HG02852 (cell line): ENCODE measurements around the gene HSD17B14.
"Not testable (repeated sequence)": the region's sequence is repeated elsewhere in the genome, so short reads cannot be mapped to it uniquely, and the experiment has no call there.

Experiments
- ATAC-seq: cut with Tn5 transposase; IDR thresholded peaks from one replicate; pipeline ENCODE4 v1.9.1; 2021; ENCODE audit warnings: mild to moderate bottlenecking, moderate library complexity; ENCODE audit not compliant: unreplicated experiment

Gene HSD17B14

GRCh38 chr19:48799358-48800300, 36.7 kb downstream of the HSD17B14 start:
- ATAC-seq = no peak

DNA sequence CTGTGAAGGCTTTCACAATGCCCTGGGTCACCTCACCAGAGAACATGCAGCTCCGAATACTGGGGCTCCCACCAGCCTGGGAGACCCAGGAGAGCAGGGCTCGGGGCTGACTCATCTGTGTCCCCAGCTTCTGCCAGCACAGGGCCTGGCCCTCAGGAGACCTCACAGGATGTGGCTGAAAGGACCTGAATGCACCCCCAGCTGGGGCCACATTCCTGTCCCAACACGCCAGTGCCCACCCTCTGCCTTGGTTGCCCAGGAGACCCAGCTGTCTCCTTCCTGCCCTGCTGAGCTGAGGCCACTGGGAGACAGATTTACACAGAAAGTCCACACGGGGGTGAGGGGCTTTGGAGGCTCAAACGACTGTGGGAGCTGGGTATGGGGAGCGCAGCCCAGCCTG, 37.4 kb downstream of the HSD17B14 start:
- ATAC-seq = no peak

GRCh38 chr19:48797103-48797502, 39.2 kb downstream of the HSD17B14 start:
- no peak for ATAC-seq

- ATAC-seq = no peak
Observed at GRCh38 chr19:48796298-48797083, 39.8 kb downstream of the HSD17B14 start.

DNA sequence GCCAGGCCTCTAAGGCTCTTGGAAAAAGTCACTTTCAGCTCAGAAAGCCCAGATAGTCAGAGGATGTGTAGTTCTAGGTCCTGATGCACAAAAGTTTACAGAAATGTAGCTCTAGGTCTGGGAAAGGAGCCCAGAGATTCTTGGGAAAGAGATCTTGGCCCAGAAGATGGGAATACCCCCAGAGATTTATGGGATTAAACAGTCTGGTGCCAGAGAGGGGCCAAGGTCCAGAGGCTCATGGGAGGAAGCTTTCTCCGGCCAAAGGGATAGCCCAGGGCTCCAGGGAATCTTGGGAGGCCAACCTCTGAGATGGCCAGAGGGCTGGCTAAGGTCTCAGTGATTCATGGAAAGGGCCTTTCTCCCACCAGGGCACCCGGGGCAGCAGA, 40.6 kb downstream of the HSD17B14 start:
- no peak for ATAC-seq

DNA sequence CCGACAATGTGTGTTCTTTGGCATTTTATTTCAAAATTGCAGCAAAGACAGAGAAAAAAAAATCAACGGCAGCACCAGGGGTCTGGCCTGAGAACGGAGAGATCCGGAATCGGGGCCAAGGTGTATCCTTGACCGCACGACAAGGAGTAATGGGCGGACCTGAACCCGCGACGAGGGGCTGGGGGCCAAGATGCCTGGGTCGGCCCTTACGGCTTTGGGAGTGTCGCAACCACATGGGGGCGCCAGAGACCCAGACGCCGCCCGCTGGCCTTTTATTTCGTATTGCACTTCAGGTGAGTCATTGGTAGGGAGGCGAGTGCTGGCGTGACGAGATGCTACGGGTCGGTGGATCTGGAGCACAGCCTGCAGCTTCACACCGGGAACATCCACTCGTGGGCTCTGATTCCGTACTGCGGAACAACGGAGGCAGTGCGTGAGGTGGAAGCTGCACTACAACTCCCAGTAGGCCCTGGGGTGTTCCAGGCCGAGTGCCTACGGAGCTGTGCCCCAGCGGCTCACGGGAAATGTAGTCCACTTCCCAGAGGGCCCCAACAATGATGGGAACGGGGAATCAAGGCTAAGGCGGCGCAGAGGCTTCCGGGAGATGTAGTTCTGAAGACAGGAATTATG, 41.1 kb downstream of the HSD17B14 start:
- peak; percentile 83 for ATAC-seq

GRCh38 chr19:48794291-48794690, 42.0 kb downstream of the HSD17B14 start:
- ATAC-seq = no peak

GRCh38 chr19:48793271-48793670, 43.0 kb downstream of the HSD17B14 start:
- ATAC-seq = no peak

GRCh38 chr19:48787331-48787730, 49.0 kb downstream of the HSD17B14 start:
- not testable (repeated sequence) for ATAC-seq

DNA sequence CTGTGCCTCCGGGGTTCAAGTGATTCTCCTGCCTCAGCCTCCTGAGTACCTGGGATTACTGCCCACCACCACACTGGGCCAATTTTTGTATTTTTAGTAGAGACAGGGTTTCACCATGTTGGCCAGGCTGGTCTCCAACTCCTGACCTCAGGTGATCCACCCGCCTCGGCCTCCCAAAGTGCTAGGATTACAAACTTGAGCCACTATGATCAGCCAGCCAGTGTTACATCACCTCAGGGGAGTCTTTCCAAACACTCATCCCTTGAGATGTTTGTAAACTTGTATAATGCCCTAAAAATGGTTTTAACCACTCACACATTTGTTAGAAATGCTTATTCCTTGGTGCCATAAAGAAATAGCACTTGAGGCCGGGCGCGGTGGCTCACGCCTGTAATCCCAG, 49.9 kb downstream of the HSD17B14 start:
- not testable (repeated sequence) for ATAC-seq

DNA sequence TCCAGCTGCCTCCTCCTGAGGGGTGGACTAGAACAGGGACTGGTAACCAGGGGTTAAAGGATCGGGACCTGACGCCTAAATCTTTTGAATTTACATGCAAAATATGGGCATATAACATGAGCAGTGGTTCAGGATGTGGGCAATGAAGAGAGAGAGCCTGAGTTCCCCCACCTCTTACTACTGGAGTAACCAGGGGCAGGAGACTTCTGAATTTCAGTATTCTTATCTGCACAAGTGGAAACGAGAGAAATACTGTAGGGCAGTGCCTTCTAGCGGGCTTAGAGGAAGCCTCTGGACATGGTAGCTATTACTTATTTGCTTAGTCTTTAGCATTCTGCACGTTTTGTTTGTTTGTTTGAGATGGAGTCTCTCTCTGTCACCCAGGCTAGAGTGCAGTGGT, 51.8 kb downstream of the HSD17B14 start:
- ATAC-seq = no peak

DNA sequence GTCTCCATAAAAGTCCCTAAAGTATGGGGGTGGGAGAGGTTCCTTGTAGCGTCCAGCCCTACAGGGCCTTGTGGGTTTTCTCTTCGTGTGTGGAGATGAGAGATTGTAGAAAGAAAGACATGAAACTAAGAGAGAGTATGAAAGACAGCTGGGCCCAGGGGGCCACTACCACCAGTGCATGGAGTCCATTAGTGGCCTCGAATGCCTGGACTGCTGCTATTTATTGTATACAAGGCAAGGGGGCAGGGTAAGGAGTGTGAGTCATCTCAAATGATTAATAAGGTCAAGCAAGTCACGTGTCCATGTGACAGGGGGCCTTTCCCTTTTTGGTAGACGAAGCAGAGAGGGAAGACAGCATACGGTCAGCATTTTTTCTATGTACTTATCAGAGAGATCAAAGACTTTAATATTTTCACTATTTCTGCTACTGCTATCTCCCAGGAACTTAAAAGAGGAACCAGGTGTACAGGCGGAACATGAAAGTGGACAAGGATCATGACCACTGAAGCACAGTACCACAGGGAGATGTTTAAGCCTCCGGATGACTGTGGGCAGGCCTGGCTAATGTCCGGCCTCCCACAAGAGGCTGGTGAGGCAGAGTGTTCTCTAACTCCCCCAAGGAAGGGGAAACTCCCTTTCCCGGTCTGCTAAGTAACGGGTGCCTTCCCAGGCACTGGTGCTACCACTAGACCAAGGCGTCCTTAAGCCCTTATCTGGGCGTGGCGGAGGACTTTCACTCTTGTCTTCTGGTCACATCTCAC, 55.5 kb downstream of the HSD17B14 start:
- ATAC-seq = no peak

DNA sequence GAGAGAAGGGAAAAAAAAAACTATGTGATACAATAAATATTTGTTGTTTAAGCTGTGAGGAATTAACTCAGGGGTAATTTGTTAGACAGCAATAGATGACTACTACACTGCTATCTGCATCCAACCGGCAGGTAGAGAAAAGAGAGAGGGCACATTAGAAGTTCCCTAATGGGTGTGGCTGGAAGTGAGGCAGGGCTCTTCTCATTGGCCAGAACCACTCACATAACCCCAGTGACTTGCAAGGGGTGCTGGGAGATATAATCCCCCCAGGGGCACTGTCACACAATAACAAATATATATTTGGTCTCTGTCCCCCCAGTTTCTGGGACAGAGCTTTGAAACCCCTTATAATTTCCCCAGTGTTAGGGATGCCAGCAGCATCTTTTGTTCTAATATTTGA, 56.7 kb downstream of the HSD17B14 start:
- no peak for ATAC-seq

DNA sequence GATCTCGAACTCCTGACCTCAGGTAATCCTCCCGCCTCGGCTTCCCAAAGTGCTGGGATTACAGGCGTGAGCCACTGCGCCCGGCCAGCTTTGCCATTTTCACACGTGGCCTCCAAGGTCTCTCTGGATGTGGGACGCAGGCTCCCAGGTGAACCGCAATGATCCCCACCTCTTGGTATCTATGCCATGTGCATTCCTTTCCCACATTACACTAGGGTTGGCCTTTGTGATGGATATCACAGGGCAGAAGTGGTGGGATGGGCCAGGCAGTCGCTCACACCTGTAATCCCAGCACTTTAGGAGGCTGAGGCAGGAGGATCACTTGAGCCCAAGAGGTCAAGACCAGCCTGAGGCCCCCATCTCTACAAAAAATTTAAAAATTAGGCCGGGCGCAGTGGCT, 58.6 kb downstream of the HSD17B14 start:
- ATAC-seq = no peak

DNA sequence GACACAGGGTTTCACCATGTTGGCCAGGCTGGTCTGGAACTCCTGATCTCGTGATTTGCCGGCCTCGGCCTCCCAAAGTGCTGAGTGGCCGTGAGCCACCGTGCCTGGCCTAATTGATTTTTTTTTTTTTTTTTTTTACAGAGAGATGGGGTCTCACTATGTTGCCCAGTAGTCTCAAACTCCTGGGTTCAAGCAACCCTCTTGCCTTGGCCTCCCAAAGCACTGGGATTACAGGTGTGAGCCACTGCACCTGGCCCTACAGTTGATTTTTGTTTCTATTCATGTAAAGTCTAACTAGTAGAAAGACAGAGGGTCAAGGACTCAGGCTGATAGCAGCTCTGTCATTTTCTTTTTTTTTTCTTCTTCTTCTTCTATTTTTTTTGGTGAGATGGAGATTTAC, 59.2 kb downstream of the HSD17B14 start:
- no peak for ATAC-seq

GRCh38 chr19:48772503-48772953, 63.8 kb downstream of the HSD17B14 start:
- no peak for ATAC-seq

GRCh38 chr19:48770734-48771472, 65.4 kb downstream of the HSD17B14 start:
- no peak for ATAC-seq

GRCh38 chr19:48770266-48770665, 66.0 kb downstream of the HSD17B14 start:
- ATAC-seq = no peak

DNA sequence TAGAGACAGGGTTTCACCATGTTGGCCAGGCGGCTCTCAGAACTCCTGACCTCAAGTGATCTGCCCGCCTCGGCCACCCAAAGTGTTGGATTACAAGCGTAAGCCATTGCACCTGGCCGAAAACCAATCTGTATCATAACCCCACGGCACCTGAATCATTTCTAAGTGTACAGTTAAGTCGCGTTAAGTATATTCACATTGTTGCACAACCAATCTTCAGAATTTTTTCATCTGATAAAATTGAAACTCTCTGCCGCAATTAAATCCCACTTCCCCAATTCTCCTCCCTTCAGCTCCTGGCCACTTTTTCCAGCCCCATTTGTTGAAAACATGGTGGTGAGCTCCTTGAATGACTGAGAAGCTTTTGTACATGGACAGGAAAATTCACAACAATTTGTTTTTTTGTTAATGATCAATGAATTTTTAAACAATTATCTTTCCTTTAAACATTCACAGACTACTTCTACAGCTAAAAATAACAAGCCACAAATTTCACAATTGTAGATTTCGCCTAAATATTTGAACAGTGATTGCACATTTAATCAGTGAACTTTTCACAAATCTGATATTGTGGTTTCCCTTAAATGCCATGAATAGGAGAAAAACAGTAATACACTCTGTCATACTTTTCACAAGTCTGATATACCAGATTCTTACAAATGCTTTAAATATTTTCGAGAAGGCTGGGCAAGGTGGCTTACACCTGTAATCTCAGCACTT, 67.1 kb downstream of the HSD17B14 start:
- no peak for ATAC-seq
